Thoracic aorta (tissue), 2 donors: ENCODE measurements around the gene USP31. TPM values are rescaled to one million over a fixed set of nuclear protein-coding genes. Genes with fewer than 3 reads are reported as not detected.

Source experiments
- ATAC-seq: fragments of 150-250 bp; one replicate; pipeline ENCODE4 v1.8.0; 2017; ENCODE audit warnings: low read depth; ENCODE audit not compliant: insufficient number of reproducible peaks, low FRiP score
- DNase-seq: peaks from one replicate; pipeline ENCODE4 v3.0.0-alpha.2; 2020; ENCODE audit warnings: low spot score
- H3K27ac ChIP-seq, 2 donors: fragments of 200-600 bp; sonication (generic); 1 replicate in 1 of 2; 2 replicates in 1 of 2; pipeline ENCODE4 v1.5.1; 2016; ENCODE audit warnings: mild to moderate bottlenecking in 2 of 2, moderate library complexity in 2 of 2
- H3K27me3 ChIP-seq: fragments of 200-600 bp; sonication (generic); replicated peaks from 2 replicates; pipeline ENCODE4 v1.6.0; 2016; ENCODE audit warnings: mild to moderate bottlenecking; ENCODE audit not compliant: insufficient read depth
- H3K36me3 ChIP-seq: fragments of 200-600 bp; sonication (generic); one replicate; pipeline ENCODE4 v1.5.1; 2016
- H3K4me1 ChIP-seq, 2 donors: fragments of 200-600 bp; sonication (generic); 1 replicate in 1 of 2; 2 replicates in 1 of 2; pipeline versions ENCODE4 v1.5.1 to v1.6.0; 2016; ENCODE audit warnings: low read depth in 2 of 2, mild to moderate bottlenecking in 1 of 2; ENCODE audit not compliant: control insufficient read depth in 1 of 2
- H3K4me3 ChIP-seq: fragments of 200-600 bp; sonication (generic); 2 replicates; pipeline ENCODE4 v1.5.1; 2016; ENCODE audit warnings: mild to moderate bottlenecking
- H3K9me3 ChIP-seq: fragments of 200-600 bp; sonication (generic); 2 replicates; pipeline ENCODE4 v1.5.1; 2016
- CTCF ChIP-seq: fragments of 200-600 bp; sonication (generic); IDR thresholded peaks from one replicate; pipeline ENCODE4 v1.5.1; 2019; ENCODE audit warnings: antibody characterized with exemption
- total RNA-seq, 2 donors: library from RNA; depleted of rRNA; stranded (reverse); fragments of >200 nt; gene quantifications; one replicate each; pipeline versions ENCODE4 v1.1.0 to v1.2.3, GENCODE V29; 2016

Gene USP31
- total RNA-seq, 2 donors from 2014 or later = 19.6 to 25.0 TPM

GRCh38 chr16:23060458-23061320 is 88.6 kb downstream of the USP31 start:
- no peaks in the 10 kb centered on the region for H3K4me1 ChIP-seq
- no peaks in the 10 kb centered on the region for H3K36me3 ChIP-seq
- H3K27ac ChIP-seq = no peak overlapping the region
- ATAC-seq (no peak), DNase-seq (peak; percentile 45)
- H3K4me3 ChIP-seq = no peak overlapping the region
- H3K9me3 ChIP-seq = no peaks in the 10 kb centered on the region
- peak; percentile 82 for TF ChIP-seq CTCF
- H3K27me3 ChIP-seq = no peaks in the 10 kb centered on the region

GRCh38 chr16:23059433-23059832 is 89.8 kb downstream of the USP31 start:
- no peak for TF ChIP-seq CTCF
- DNase-seq (no peak), ATAC-seq (no peak)
- Histone ChIP-seq H3K4me1 (no peaks in the 10 kb centered on the region), H3K27ac (no peak overlapping the region), H3K9me3 (no peaks in the 10 kb centered on the region), H3K4me3 (no peak overlapping the region), H3K36me3 (no peaks in the 10 kb centered on the region), H3K27me3 (no peaks in the 10 kb centered on the region)

- H3K27me3 ChIP-seq = peaks cover 2% of the 10 kb centered on the region
- TF ChIP-seq CTCF = no peak
- no peaks in the 10 kb centered on the region for H3K36me3 ChIP-seq
- H3K9me3 ChIP-seq = no peaks in the 10 kb centered on the region
- no peak overlapping the region for H3K27ac ChIP-seq
- no peak overlapping the region for H3K4me3 ChIP-seq
- ATAC-seq = no peak
- no peak for DNase-seq
- no peaks in the 10 kb centered on the region for H3K4me1 ChIP-seq
These were observed 90.7 kb downstream of the USP31 start for GRCh38 chr16:23058576-23058975.

- ATAC-seq (no peak), DNase-seq (no peak)
These were observed 92.1 kb downstream of the USP31 start for GRCh38 chr16:23057013-23057596.

More at GRCh38 chr16:23057013-23057596, 92.1 kb downstream of the USP31 start:
- H3K9me3 ChIP-seq = no peaks in the 10 kb centered on the region
- no peaks in the 10 kb centered on the region for H3K36me3 ChIP-seq
- no peak for TF ChIP-seq CTCF
- H3K4me3 ChIP-seq = no peak overlapping the region
- no peaks in the 10 kb centered on the region for H3K4me1 ChIP-seq
- H3K27me3 ChIP-seq = peaks cover 16% of the 10 kb centered on the region
- no peak overlapping the region for H3K27ac ChIP-seq
